Left ventricle myocardium inferior (tissue), 1 donor: ENCODE data around the gene GAA. TPM values are rescaled to one million over a fixed set of nuclear protein-coding genes. Genes with fewer than 3 reads are reported as not detected.

ENCODE experiments used
- DNase-seq: peaks from one replicate; pipeline ENCODE4 v3.0.0-alpha.2; 2020
- H3K27ac ChIP-seq: fragments of 200-600 bp; replicated peaks from 2 replicates; pipeline ENCODE4 v1.8.0; 2021
- H3K27me3 ChIP-seq: fragments of 200-600 bp; 2 replicates; pipeline ENCODE4 v1.8.0; 2021; ENCODE audit warnings: low read depth
- H3K36me3 ChIP-seq: fragments of 200-600 bp; 2 replicates; pipeline ENCODE4 v1.8.0; 2021
- H3K4me1 ChIP-seq: fragments of 200-600 bp; 2 replicates; pipeline ENCODE4 v1.8.0; 2021
- H3K4me3 ChIP-seq: fragments of 200-600 bp; 2 replicates; pipeline ENCODE4 v1.8.0; 2021; ENCODE audit warnings: mild to moderate bottlenecking, moderate library complexity
- H3K9me3 ChIP-seq: fragments of 200-600 bp; replicated peaks from 2 replicates; pipeline ENCODE4 v1.8.0; 2021
- intact Hi-C: fragments of 100-400 bp; cut with micrococcal nuclease; formaldehyde crosslinking; loops from one replicate; pipeline ENCODE4 v1.11.0; 2022
- total RNA-seq: library from RNA; stranded (reverse); fragmentation: NEBNext Ultra II Directional; extraction: Animal tissue kit (Norgen Biotek cat#: 25700); gene quantifications from one replicate; pipeline ENCODE4 v1.2.1, GENCODE V29; 2021
- TF ChIP-seq, protein P1 (sequence below): fragments of 200-600 bp; IDR thresholded peaks from 2 replicates; pipeline ENCODE4 v1.8.0; 2021; ENCODE audit warnings: antibody characterized with exemption, mild to moderate bottlenecking, borderline replicate concordance
- donor health status: DM: no; HTN: yes; CAD: no; lungs with severe emphysema.

Gene GAA
- total RNA-seq, 1 donor from 2014 or later, result 44.4 TPM

DNA sequence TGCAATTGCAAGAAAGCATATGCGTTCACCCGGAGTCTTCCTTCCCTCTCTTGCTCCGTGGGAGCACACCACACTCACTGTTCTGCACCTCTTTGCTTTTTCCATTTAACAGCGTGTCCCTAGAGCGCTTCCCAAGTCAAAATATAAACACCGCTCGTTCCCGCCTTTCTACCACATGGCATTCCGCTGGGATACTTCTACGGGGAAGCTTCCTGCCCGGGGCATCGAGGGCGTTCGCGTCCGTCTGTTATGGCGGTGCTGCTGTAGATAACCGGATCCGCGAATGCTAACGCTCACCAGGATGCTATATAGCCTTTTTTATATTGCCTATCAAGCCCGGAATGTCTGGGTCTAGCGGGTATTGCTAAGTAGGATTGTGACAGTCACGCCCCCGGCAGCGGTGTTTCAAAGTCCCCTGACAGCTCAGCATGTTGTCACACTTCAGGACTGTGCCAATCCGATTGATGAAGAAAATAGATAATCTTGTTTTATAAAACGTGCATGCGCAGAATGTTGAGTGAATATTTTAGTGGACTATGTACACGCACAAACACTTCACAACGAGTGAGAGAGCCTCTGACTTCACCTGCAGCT is 33.9 kb upstream of the GAA start:
- H3K36me3 ChIP-seq, result no peaks in the 10 kb centered on the region
- H3K4me3 ChIP-seq, result no peak overlapping the region
- H3K27me3 ChIP-seq, result no peaks in the 10 kb centered on the region
- no peak overlapping the region for H3K27ac ChIP-seq
- H3K9me3 ChIP-seq, result no peaks in the 10 kb centered on the region
- TF ChIP-seq, protein P1, sequence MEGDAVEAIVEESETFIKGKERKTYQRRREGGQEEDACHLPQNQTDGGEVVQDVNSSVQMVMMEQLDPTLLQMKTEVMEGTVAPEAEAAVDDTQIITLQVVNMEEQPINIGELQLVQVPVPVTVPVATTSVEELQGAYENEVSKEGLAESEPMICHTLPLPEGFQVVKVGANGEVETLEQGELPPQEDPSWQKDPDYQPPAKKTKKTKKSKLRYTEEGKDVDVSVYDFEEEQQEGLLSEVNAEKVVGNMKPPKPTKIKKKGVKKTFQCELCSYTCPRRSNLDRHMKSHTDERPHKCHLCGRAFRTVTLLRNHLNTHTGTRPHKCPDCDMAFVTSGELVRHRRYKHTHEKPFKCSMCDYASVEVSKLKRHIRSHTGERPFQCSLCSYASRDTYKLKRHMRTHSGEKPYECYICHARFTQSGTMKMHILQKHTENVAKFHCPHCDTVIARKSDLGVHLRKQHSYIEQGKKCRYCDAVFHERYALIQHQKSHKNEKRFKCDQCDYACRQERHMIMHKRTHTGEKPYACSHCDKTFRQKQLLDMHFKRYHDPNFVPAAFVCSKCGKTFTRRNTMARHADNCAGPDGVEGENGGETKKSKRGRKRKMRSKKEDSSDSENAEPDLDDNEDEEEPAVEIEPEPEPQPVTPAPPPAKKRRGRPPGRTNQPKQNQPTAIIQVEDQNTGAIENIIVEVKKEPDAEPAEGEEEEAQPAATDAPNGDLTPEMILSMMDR, result no peak
- DNase-seq, result no peak
- H3K4me1 ChIP-seq, result peaks cover 39% of the 10 kb centered on the region
- intact Hi-C loops, result no loop called here

DNA sequence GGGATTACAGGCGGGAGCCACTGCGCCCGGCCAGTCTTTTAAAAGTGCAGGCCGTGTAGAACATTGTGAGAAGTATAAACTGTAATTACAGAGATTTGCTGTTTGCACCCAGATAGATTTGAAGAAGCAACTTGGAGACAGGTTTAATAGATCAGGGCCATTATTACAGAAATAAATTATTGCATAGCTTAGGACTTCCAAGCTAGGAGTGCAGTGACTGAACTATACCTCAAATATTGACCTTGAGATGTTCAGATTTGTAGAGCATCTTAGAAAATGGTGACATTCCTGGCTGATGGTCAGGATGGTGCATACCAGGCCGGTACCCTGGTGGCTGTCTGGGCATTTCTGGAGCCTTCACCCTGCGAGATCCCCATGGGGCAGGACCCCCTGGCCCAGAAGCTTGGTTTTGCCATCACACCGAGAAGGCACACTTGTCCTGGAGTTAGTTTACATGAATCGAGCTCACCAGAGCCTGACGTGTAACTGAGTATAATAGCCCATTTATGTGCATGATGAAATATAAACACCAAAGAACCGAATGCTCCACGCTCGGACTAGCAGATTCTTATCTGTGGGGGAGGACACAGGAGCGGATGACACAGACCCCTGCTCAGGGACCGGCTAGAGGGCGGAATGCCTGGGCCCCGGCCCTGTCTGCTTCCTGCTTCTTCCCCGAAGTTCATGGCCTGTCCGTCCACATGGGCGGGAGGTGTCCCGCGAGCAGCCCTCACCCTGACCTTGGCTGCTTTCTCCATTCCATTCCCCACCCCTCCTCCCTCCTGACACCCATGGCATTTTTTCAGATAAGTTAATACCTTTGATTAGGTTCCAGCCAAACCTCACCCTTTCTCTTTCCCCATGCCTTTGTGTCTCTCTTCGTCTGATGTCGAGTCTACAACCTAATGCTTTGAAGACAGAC is 32.8 kb upstream of the GAA start:
- no peak overlapping the region for H3K4me3 ChIP-seq
- H3K4me1 ChIP-seq, result peaks cover 39% of the 10 kb centered on the region
- peak overlapping the region; percentile 89 for H3K27ac ChIP-seq
- no peaks in the 10 kb centered on the region for H3K9me3 ChIP-seq
- intact Hi-C loops, result no loop called here
- TF ChIP-seq, protein P1, result no peak
- H3K36me3 ChIP-seq, result no peaks in the 10 kb centered on the region
- DNase-seq, result no peak
- H3K27me3 ChIP-seq, result no peaks in the 10 kb centered on the region

DNA sequence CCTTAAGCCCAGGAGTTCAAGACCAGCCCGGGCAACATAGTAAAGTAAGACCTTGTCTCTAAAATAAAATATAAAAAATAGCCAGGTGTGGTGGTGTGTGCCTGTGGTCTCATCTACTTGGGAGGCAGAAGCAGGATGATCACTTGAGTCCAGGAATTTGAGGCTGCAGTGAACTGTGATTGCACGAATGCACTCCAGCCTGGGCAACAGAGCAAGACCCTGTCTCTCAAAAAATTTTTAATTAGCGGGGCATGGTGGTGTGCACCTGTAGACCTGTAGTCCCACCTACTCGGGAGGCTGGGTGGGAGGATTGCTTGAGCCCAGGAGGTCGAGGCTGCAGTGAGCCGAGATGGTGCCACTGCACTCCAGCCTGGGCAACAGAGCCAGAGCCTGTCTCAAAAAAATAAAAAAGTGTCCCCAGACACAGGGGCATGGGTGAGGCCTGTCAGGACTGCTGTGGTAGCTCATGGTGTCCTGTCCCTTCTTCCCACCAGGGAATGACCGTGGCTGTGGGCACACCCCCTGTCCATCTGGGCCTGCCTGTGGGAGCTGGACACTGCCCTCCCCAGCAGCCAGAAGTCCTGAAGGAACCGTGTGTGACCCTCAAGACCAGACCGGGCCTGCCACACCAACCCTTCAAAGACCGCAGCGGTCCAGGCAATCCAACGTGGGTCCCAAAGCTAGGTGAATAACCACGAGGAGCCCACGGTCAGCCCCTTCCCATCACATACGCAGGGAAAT is 30.8 kb upstream of the GAA start:
- no peak for DNase-seq
- Histone ChIP-seq H3K9me3 (no peaks in the 10 kb centered on the region), H3K27me3 (no peaks in the 10 kb centered on the region), H3K27ac (peak overlapping the region; percentile 89), H3K4me3 (peak overlapping the region; percentile 62), H3K36me3 (no peaks in the 10 kb centered on the region), H3K4me1 (peaks cover 39% of the 10 kb centered on the region)
- TF ChIP-seq, protein P1, result no peak
- intact Hi-C loops, result no loop called here

DNA sequence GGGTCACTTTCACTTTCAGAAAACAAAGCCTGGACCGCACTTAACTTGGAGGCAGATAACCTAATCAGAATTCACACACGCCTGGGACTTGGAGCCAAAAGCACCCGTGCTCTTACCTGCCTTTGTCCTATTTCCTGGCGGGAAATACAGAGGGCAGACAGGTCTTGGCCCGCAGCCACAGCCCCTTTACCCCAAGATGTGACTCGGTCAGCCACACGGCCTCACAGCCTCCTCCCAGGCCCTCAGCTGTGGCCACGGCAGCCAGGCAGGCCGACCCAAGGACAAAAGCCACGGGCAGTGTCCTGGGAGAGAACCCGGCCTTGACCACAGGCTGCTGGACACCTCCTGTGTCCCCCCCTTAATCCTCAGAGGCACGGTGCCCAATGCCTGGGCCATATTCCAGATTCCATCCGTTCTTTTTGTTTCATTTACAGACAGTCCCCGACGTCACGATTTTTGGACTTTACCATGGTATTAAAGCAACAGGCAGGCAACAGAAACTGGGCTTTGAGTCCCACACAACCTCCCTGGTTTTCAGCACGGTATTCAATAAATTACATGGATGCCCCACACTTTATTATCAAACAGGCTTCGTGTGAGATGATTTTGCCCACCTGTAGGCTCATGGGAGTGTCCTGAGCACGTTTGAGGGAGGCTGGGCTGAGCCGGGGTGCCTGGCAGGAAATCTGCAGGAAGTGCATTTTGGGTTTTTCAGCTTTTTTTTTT is 30.1 kb upstream of the GAA start:
- peak overlapping the region; percentile 89 for H3K27ac ChIP-seq
- no peaks in the 10 kb centered on the region for H3K9me3 ChIP-seq
- H3K27me3 ChIP-seq, result no peaks in the 10 kb centered on the region
- peak; percentile 43 for DNase-seq
- intact Hi-C loops, result no loop called here
- no peaks in the 10 kb centered on the region for H3K36me3 ChIP-seq
- peaks cover 39% of the 10 kb centered on the region for H3K4me1 ChIP-seq
- peak overlapping the region; percentile 62 for H3K4me3 ChIP-seq
- TF ChIP-seq, protein P1, result no peak

DNA sequence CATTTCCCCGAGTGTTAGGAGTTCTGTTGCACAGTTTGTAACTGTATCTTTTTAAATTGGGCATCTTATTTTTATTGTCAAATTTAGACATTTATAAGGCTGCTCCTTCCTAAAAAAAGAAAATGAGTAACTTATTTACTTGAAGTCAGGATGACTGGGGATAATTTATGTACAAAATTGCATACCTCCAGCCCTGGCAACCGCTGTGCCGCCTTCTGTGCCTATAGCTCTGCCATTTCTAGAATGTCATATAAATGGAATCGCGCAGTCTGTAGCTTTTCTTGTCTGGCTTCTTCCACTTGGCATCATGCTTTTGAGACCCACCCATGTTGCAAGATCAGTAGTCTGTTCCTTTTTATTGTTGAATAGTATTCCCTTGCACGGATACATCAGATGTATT is 29.0 kb upstream of the GAA start:
- TF ChIP-seq, protein P1, result no peak
- H3K27ac ChIP-seq, result no peak overlapping the region
- no peaks in the 10 kb centered on the region for H3K27me3 ChIP-seq
- H3K36me3 ChIP-seq, result no peaks in the 10 kb centered on the region
- intact Hi-C loops, result no loop called here
- no peak for DNase-seq
- no peak overlapping the region for H3K4me3 ChIP-seq
- H3K4me1 ChIP-seq, result peaks cover 39% of the 10 kb centered on the region
- H3K9me3 ChIP-seq, result no peaks in the 10 kb centered on the region
